Upper lobe of left lung (tissue), 6 donors: ENCODE results near the gene ADAMTSL4. TPM values are rescaled to one million over a fixed set of nuclear protein-coding genes. Genes with fewer than 3 reads are reported as not detected.

Experiments used
- ATAC-seq, 2 donors: fragments of 200-7000 bp; cut with Tn5 transposase; one replicate each; pipeline ENCODE4 v1.9.1; 2022; ENCODE audit warnings: mild to moderate bottlenecking in 2 of 2, moderate library complexity in 2 of 2; ENCODE audit not compliant: low FRiP score in 2 of 2
- DNase-seq, 2 donors: peaks; one replicate each; pipeline ENCODE4 v3.0.0-alpha.2; 2019 to 2020
- H3K27ac ChIP-seq, 4 donors: fragments of 200-600 bp; sonication (generic); one replicate each; pipeline ENCODE4 v1.5.1; 2016 to 2019
- H3K27me3 ChIP-seq, 4 donors: fragments of 200-600 bp; sonication (generic); one replicate each; pipeline ENCODE4 v1.5.1; 2017 to 2019
- H3K36me3 ChIP-seq, 4 donors: fragments of 200-600 bp; sonication (generic); one replicate each; pipeline ENCODE4 v1.5.1; 2016 to 2019
- H3K4me1 ChIP-seq, 4 donors: fragments of 200-600 bp; sonication (generic); one replicate each; pipeline ENCODE4 v1.5.1; 2018 to 2019
- H3K4me3 ChIP-seq, 4 donors: fragments of 200-600 bp; sonication (generic); one replicate each; pipeline ENCODE4 v1.5.1; 2017 to 2019; ENCODE audit warnings: mild to moderate bottlenecking in 2 of 4, moderate library complexity in 1 of 4
- H3K9me3 ChIP-seq, 4 donors: fragments of 200-600 bp; sonication (generic); one replicate each; pipeline ENCODE4 v1.5.1; 2018 to 2019
- EP300 ChIP-seq, 4 donors: sonication (generic); formaldehyde crosslinking; IDR thresholded peaks; one replicate each; pipeline ENCODE4 v1.5.1; 2017; ENCODE audit warnings: antibody characterized with exemption in 4 of 4, control low read depth in 2 of 4
- POLR2A ChIP-seq, 4 donors: fragments of 450-650 bp; IDR thresholded peaks; one replicate each; pipeline ENCODE4 v1.5.1; 2016 to 2017; ENCODE audit warnings: antibody characterized with exemption in 4 of 4, mild to moderate bottlenecking in 2 of 4
- POLR2AphosphoS5 ChIP-seq, 2 donors: sonication (generic); formaldehyde crosslinking; IDR thresholded peaks; one replicate each; pipeline ENCODE4 v1.5.1; 2017; ENCODE audit warnings: antibody characterized with exemption in 2 of 2
- WGBS, 2 donors: methylation state at CpG; one replicate each; pipeline ENCODE4 v1.1.5; 2017 to 2018; 5-methylcytosine and 5-hydroxymethylcytosine counted together
- total RNA-seq, 6 donors: library from RNA; depleted of rRNA in 4 of 6; stranded (reverse); fragments of >200 nt in 4 of 6; gene quantifications; one replicate each; pipeline versions ENCODE4 v1.1.0 to v1.2.1, GENCODE V29; 2016 to 2021
- TF ChIP-seq, protein P1 (sequence below), 6 experiments: fragments of 450-650 bp in 4 of 6; fragments of 200-600 bp in 2 of 6; sonication (generic) in 2 of 6; IDR thresholded peaks; one replicate each; pipeline ENCODE4 v1.5.1; 2016 to 2019; ENCODE audit warnings: antibody characterized with exemption in 6 of 6
- donor health status: DM: no; HTN: no; CAD: no; lungs with moderate emphysema.
- donor health status: DM: no; HTN: yes; CAD: no; lungs with severe emphysema.

Gene ADAMTSL4
- total RNA-seq, 6 donors from 2014 or later = 40.3 to 169 (median 139) TPM

DNA sequence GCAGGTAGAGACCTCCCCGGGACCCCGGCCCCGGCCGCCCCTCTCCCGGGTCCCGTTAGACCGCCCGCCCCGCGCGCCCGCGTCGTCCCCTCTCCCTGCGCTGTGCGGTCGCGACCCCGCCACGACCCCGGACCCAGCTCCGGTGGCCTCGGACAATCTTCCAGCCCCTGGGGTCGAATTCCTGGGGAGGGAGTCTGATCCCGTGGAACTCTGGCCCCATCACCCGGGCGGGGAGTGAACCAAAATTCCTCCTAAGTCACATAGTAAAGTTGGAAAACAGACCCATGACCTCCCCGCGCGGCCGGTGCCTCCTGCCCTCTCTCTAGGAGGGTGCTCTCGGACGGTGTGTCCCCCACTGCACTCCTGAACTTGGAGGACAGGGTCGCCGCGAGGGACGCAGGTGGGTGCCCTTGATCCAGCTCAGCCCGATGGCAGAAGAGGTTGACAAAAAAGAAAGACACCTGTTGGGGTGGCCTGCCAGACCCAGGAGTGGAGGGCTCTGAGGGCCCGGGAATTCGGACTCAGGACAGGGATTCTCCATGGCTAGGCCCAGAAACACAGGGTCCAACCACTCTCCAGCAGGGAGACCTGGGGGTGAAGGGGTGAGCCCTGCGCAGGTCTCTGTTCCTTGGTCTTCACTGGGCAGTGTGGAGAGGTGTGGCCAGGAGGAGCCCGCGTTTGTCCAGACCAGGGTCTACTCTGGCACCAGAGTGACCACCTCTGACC lies 451 bp downstream of the ADAMTSL4 start:
- peak overlapping the region; percentile 84 to 91 (median 88) for H3K27ac ChIP-seq
- no peaks in the 10 kb centered on the region for H3K9me3 ChIP-seq
- H3K27me3 ChIP-seq = no peaks in the 10 kb centered on the region
- ATAC-seq = peak; percentile 1 to 4
- WGBS, 2 donors = 18 to 21% methylated on average over 7 to 34 of the region's 43 CpGs
- no peak for DNase-seq
- peak overlapping the region; percentile 41 to 71 (median 58) for H3K4me3 ChIP-seq
- H3K36me3 ChIP-seq = peaks cover 0 to 5% (median 0%) of the 10 kb centered on the region in 4 donors
- TF ChIP-seq EP300 (IDR thresholded peaks at IDR 0.05) (no peak), POLR2AphosphoS5 (IDR thresholded peaks at IDR 0.05) (peak in 1 of 2 donors; percentile 12)
- TF ChIP-seq, protein P1, sequence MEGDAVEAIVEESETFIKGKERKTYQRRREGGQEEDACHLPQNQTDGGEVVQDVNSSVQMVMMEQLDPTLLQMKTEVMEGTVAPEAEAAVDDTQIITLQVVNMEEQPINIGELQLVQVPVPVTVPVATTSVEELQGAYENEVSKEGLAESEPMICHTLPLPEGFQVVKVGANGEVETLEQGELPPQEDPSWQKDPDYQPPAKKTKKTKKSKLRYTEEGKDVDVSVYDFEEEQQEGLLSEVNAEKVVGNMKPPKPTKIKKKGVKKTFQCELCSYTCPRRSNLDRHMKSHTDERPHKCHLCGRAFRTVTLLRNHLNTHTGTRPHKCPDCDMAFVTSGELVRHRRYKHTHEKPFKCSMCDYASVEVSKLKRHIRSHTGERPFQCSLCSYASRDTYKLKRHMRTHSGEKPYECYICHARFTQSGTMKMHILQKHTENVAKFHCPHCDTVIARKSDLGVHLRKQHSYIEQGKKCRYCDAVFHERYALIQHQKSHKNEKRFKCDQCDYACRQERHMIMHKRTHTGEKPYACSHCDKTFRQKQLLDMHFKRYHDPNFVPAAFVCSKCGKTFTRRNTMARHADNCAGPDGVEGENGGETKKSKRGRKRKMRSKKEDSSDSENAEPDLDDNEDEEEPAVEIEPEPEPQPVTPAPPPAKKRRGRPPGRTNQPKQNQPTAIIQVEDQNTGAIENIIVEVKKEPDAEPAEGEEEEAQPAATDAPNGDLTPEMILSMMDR (IDR thresholded peaks at IDR 0.05) = peak in 1 of 6 experiments; percentile 13
- peaks cover 45 to 61% (median 52%) of the 10 kb centered on the region in 4 donors for H3K4me1 ChIP-seq

DNA sequence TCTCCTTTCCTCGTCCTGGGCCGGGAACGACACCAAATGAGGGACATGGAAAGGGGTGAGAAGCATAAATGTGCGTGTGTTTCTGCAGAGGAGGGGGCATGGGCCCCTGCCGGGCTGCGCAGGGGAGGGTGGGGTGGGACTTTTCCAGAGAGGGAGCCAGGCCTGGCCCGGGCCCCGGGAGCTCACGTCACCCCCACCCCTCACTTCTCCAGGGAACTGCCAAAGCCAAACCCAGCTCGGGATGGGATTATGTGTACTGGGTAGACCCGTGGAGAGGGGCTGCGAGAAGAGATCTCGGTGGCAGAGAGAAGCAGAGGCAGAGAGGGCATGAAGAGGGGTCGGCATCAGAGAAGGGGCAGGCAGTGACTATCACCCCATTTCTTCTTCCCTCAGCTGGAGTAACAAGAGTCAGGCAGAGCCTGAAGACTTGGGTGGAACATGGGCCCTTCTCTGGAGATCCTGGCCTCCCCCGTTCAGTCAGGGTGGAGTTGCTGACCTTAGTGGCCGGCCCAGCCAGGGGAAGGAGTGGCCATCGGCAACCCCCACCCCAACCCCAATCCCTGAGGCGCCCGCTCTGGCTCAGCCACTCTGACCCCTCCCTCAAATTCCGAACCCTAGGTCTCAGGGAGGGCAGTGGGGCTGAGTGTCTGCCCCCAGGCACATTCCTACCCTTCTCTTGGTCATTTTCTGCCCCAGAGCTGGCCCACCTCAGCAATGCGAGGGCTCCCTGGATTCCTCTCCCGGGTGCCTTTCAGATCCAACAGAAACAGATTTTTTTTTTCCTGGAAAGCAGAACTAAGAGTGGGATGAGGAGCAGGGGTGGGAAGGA lies 1.2 kb downstream of the ADAMTSL4 start:
- no peak for TF ChIP-seq EP300 (IDR thresholded peaks at IDR 0.05)
- TF ChIP-seq, protein P1 (IDR thresholded peaks at IDR 0.05) = no peak
- TF ChIP-seq POLR2AphosphoS5 (IDR thresholded peaks at IDR 0.05) = no peak
- TF ChIP-seq POLR2A (IDR thresholded peaks at IDR 0.05) = no peak
- WGBS, 2 donors = 58 to 63% methylated on average over 18 to 22 of the region's 22 CpGs
- peaks cover 45 to 61% (median 52%) of the 10 kb centered on the region in 4 donors for H3K4me1 ChIP-seq
- H3K36me3 ChIP-seq = peaks cover 0 to 13% (median 3%) of the 10 kb centered on the region in 4 donors
- DNase-seq (peak in 1 of 2 donors; percentile 85), ATAC-seq (peak; percentile 8 to 35)
- no peaks in the 10 kb centered on the region for H3K9me3 ChIP-seq
- H3K4me3 ChIP-seq = peak overlapping the region in 3 of 4 donors; percentile 56 to 71 (median 60)
- peak overlapping the region; percentile 84 to 91 (median 88) for H3K27ac ChIP-seq
- H3K27me3 ChIP-seq = no peaks in the 10 kb centered on the region

DNA sequence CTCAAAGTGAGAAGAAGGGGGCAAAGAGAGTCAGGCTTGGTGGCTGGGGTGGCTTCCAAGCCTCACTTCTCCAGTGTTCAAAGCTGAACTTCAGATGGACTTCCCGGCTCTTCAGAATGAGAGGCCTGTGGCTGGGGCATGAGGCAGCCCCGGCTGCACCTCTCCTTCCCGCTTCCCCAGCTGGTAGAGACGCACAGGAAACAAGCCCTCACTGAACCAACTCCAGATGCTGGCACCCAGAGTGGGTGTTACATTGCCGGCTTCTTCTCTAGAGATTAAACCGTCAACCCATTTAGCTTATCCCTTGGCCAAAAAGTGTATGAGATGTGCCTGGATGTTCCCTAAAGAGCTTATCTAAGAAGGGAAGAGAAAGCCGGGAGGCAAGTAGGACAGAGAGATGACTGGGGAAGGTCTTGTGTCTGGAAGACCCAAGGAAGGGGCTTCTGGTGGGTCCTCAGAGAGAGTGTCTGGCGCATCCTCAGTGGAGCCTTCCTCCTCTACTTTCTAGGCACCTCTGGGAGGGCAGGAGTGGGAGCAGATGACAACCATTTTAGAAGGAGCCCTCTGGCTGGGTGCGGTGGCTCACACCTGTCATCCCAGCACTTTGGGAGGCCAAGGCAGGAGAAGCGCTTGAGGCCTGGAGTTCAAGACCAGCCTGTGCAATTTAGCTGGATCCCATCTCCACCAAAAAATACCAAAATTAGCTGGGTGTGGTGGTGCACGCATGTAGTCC lies 2.0 kb downstream of the ADAMTSL4 start:
- H3K4me3 ChIP-seq = peak overlapping the region in 1 of 4 donors; percentile 71
- no peak for TF ChIP-seq POLR2AphosphoS5 (IDR thresholded peaks at IDR 0.05)
- no peak for TF ChIP-seq POLR2A (IDR thresholded peaks at IDR 0.05)
- no peak for TF ChIP-seq EP300 (IDR thresholded peaks at IDR 0.05)
- TF ChIP-seq, protein P1 (IDR thresholded peaks at IDR 0.05) = no peak
- peaks cover 45 to 61% (median 52%) of the 10 kb centered on the region in 4 donors for H3K4me1 ChIP-seq
- no peaks in the 10 kb centered on the region for H3K27me3 ChIP-seq
- DNase-seq (no peak), ATAC-seq (peak in 1 of 2 donors; percentile 0)
- WGBS, 2 donors = 47 to 59% methylated on average over 8 to 11 of the region's 11 CpGs
- peaks cover 0 to 21% (median 7%) of the 10 kb centered on the region in 4 donors for H3K36me3 ChIP-seq
- peak overlapping the region; percentile 84 to 91 (median 88) for H3K27ac ChIP-seq
- no peaks in the 10 kb centered on the region for H3K9me3 ChIP-seq

DNA sequence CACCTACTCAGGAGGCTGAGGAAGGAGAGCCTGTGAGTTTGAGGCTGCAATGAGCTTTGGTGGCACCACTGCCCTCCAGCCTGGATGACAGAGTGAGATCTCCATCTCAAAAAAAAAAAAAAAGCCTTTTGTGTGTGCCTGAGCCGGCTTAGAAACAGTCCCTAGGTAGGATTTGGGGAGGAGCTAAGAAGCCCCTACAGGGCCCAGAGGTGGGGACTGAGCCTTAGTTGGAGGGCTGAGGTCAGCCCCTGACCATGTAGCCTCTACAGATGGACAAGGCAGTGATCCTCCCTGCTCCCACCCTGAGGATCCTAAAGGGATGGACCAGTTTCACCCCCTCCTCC lies 2.5 kb downstream of the ADAMTSL4 start:
- no peak overlapping the region for H3K4me3 ChIP-seq
- DNase-seq (no peak), ATAC-seq (no peak)
- H3K36me3 ChIP-seq = peaks cover 0 to 26% (median 11%) of the 10 kb centered on the region in 4 donors
- peaks cover 45 to 61% (median 52%) of the 10 kb centered on the region in 4 donors for H3K4me1 ChIP-seq
- TF ChIP-seq POLR2A (IDR thresholded peaks at IDR 0.05) = no peak
- TF ChIP-seq, protein P1 (IDR thresholded peaks at IDR 0.05) = no peak
- WGBS, 2 donors = 7 to 42% methylated on average over 1 of the region's 1 CpG
- peak overlapping the region; percentile 84 to 91 (median 88) for H3K27ac ChIP-seq
- no peaks in the 10 kb centered on the region for H3K27me3 ChIP-seq
- no peaks in the 10 kb centered on the region for H3K9me3 ChIP-seq
